Liver (tissue), 9 donors: ENCODE measurements around the gene SNAPC4. TPM values are rescaled to one million over a fixed set of nuclear protein-coding genes. Genes with fewer than 3 reads are reported as not detected.

Experiments used
- DNase-seq: peaks from one replicate; pipeline ENCODE4 v3.0.0-alpha.2; 2017; ENCODE audit warnings: low spot score
- H3K27ac ChIP-seq, 2 donors: one replicate each; pipeline ENCODE4 v1.7.0; 2013; ENCODE audit warnings: inconsistent platforms in 2 of 2, low read length in 2 of 2, control low read depth in 1 of 2, low read depth in 1 of 2, mild to moderate bottlenecking in 1 of 2
- H3K27me3 ChIP-seq, 4 donors: one replicate each; pipeline versions ENCODE4 v1.6.1 to v1.7.0; 2013; ENCODE audit warnings: low read length in 3 of 4, inconsistent platforms in 1 of 4, mild to moderate bottlenecking in 1 of 4, moderate library complexity in 1 of 4; ENCODE audit not compliant: control insufficient read depth in 4 of 4, insufficient read depth in 4 of 4
- H3K36me3 ChIP-seq, 4 donors: one replicate each; pipeline versions ENCODE4 v1.6.1 to v1.7.0; 2013; ENCODE audit warnings: low read length in 3 of 4, mild to moderate bottlenecking in 3 of 4, low read depth in 1 of 4, moderate library complexity in 1 of 4; ENCODE audit not compliant: control insufficient read depth in 4 of 4, insufficient read depth in 3 of 4
- H3K4me1 ChIP-seq, 4 donors: one replicate each; pipeline versions ENCODE4 v1.6.1 to v1.7.0; 2013; ENCODE audit warnings: low read length in 3 of 4, mild to moderate bottlenecking in 3 of 4, moderate library complexity in 1 of 4; ENCODE audit not compliant: control insufficient read depth in 4 of 4, insufficient read depth in 4 of 4
- H3K4me3 ChIP-seq, 3 donors: one replicate each; pipeline versions ENCODE4 v1.6.1 to v1.7.0; 2013; ENCODE audit warnings: low read length in 3 of 3, control low read depth in 1 of 3, low read depth in 1 of 3, mild to moderate bottlenecking in 1 of 3
- H3K9ac ChIP-seq, 2 donors: one replicate each; pipeline ENCODE4 v1.7.0; 2013; ENCODE audit warnings: low read length in 2 of 2, mild to moderate bottlenecking in 2 of 2, moderate library complexity in 2 of 2, control low read depth in 1 of 2, low read depth in 1 of 2
- H3K9me3 ChIP-seq, 4 donors: one replicate each; pipeline versions ENCODE4 v1.6.1 to v1.7.0; 2013; ENCODE audit warnings: low read length in 3 of 4; ENCODE audit not compliant: control insufficient read depth in 4 of 4
- ATF3 ChIP-seq: IDR thresholded peaks from 2 replicates; pipeline ENCODE4 v1.6.1; 2016; ENCODE audit warnings: antibody characterized with exemption
- CTCF ChIP-seq: fragments of 150-350 bp; IDR thresholded peaks from 2 replicates; pipeline ENCODE4 v1.5.1; 2017; ENCODE audit warnings: improper control_type of control experiment, low read depth, low read length; ENCODE audit not compliant: missing input control
- EGR1 ChIP-seq, 2 donors: IDR thresholded peaks; 2 replicates each; pipeline ENCODE4 v1.6.1; 2016 to 2018; ENCODE audit warnings: antibody characterized with exemption in 2 of 2, low read depth in 2 of 2
- FOXA1 ChIP-seq: IDR thresholded peaks from 2 replicates; pipeline ENCODE4 v1.6.1; 2016; ENCODE audit warnings: antibody characterized with exemption
- FOXA2 ChIP-seq: IDR thresholded peaks from 2 replicates; pipeline ENCODE4 v1.6.1; 2016; ENCODE audit warnings: antibody characterized with exemption
- GABPA ChIP-seq, 2 donors: IDR thresholded peaks in 1 of 2; conservative IDR thresholded peaks in 1 of 2; 2 replicates each; pipeline ENCODE4 v1.6.1; 2016; ENCODE audit warnings: antibody characterized with exemption in 2 of 2, mild to moderate bottlenecking in 1 of 2, moderate library complexity in 1 of 2
- HNF4A ChIP-seq, 2 donors: conservative IDR thresholded peaks; 2 replicates each; pipeline ENCODE4 v1.6.1; 2016; ENCODE audit warnings: antibody characterized with exemption in 2 of 2, mild to moderate bottlenecking in 2 of 2
- HNF4G ChIP-seq: IDR thresholded peaks from 2 replicates; pipeline ENCODE4 v1.6.1; 2016; ENCODE audit warnings: antibody characterized with exemption
- JUND ChIP-seq, 2 donors: IDR thresholded peaks; 2 replicates each; pipeline ENCODE4 v1.6.1; 2016; ENCODE audit warnings: antibody characterized with exemption in 2 of 2
- NR2F2 ChIP-seq: IDR thresholded peaks from 2 replicates; pipeline ENCODE4 v1.6.1; 2016; ENCODE audit warnings: antibody characterized with exemption
- RAD21 ChIP-seq, 2 donors: IDR thresholded peaks; 2 replicates each; pipeline ENCODE4 v1.6.1; 2016; ENCODE audit warnings: antibody characterized with exemption in 2 of 2, mild to moderate bottlenecking in 2 of 2
- REST ChIP-seq: IDR thresholded peaks from 2 replicates; pipeline ENCODE4 v1.6.1; 2016; ENCODE audit warnings: antibody characterized with exemption, mild to moderate bottlenecking
- RXRA ChIP-seq, 2 donors: IDR thresholded peaks; 2 replicates each; pipeline ENCODE4 v1.6.1; 2017 to 2018; ENCODE audit warnings: antibody characterized with exemption in 2 of 2, mild to moderate bottlenecking in 1 of 2
- SP1 ChIP-seq: IDR thresholded peaks from 2 replicates; pipeline ENCODE4 v1.6.1; 2018; ENCODE audit warnings: antibody characterized with exemption, mild to moderate bottlenecking
- TAF1 ChIP-seq: conservative IDR thresholded peaks from 2 replicates; pipeline ENCODE4 v1.6.1; 2016; ENCODE audit warnings: antibody characterized with exemption, mild to moderate bottlenecking
- YY1 ChIP-seq: IDR thresholded peaks from 2 replicates; pipeline ENCODE4 v1.6.1; 2016; ENCODE audit warnings: antibody characterized with exemption, mild to moderate bottlenecking
- ZBTB33 ChIP-seq: IDR thresholded peaks from 2 replicates; pipeline ENCODE4 v1.6.1; 2016; ENCODE audit warnings: antibody characterized with exemption
- WGBS: extraction: QIAGEN DNeasy Blood & Tissue Kit; methylation state at CpG from one replicate; pipeline ENCODE4 v1.1.7; 2013; 5-methylcytosine and 5-hydroxymethylcytosine counted together
- polyA plus RNA-seq, 2 donors: library from polyadenylated mRNA; stranded (reverse) in 1 of 2; unstranded in 1 of 2; fragments of 200-250 nt in 1 of 2; fragments of >200 nt in 1 of 2; fragmentation: Nextera tagmentation in 1 of 2; extraction: Ambion mirVana in 1 of 2; gene quantifications; one replicate each; pipeline versions ENCODE4 v1.2.1 to v1.2.3, GENCODE V29; 2013 to 2015
- total RNA-seq, 2 donors: library from RNA; depleted of rRNA; stranded (reverse); fragments of >200 nt; gene quantifications; one replicate each; pipeline ENCODE4 v1.2.3, GENCODE V29; 2014
- donor health status: healthy.
- donor health status: healthy.
- donor health status: healthy.
- donor health status: healthy.
- donor health status: healthy.

The SNAPC4 gene
- total and polyA plus RNA-seq, 4 donors, result 0.75 to 4.2 (median 3.1) TPM

- TF ChIP-seq REST (no peak), TAF1 (no peak), ATF3 (no peak)
Measured at GRCh38 chr9:136445799-136446198, 45.8 kb upstream of the SNAPC4 start (continued).

GRCh38 chr9:136444102-136444501 is 44.1 kb upstream of the SNAPC4 start:
- Histone ChIP-seq H3K27me3 (no peaks in the 10 kb centered on the region), H3K36me3 (peaks cover 24 to 74% (median 54%) of the 10 kb centered on the region in 4 donors), H3K9ac (no peak overlapping the region), H3K4me1 (peaks cover 3 to 37% (median 33%) of the 10 kb centered on the region in 4 donors), H3K4me3 (no peak overlapping the region), H3K27ac (no peak overlapping the region), H3K9me3 (no peaks in the 10 kb centered on the region)
- DNase-seq, result no peak
- WGBS, result 92% methylated on average over 20 of the region's 20 CpGs
- no peak for TF ChIP-seq GABPA (IDR thresholded peaks at IDR 0.05 in 1 of 2, conservative IDR thresholded peaks at IDR 0.05 in 1 of 2)
- TF ChIP-seq NR2F2, result no peak
- no peak for TF ChIP-seq FOXA2

- no peak for DNase-seq
- Histone ChIP-seq H3K4me3 (no peak overlapping the region), H3K4me1 (peaks cover 5 to 41% (median 37%) of the 10 kb centered on the region in 4 donors), H3K9ac (no peak overlapping the region), H3K9me3 (no peaks in the 10 kb centered on the region), H3K36me3 (peaks cover 24 to 70% (median 51%) of the 10 kb centered on the region in 4 donors), H3K27ac (no peak overlapping the region), H3K27me3 (no peaks in the 10 kb centered on the region)
- no peak for TF ChIP-seq RAD21 (IDR thresholded peaks at IDR 0.05)
- TF ChIP-seq JUND (IDR thresholded peaks at IDR 0.05), result no peak
- TF ChIP-seq HNF4A (conservative IDR thresholded peaks at IDR 0.05), result no peak
- TF ChIP-seq GABPA (IDR thresholded peaks at IDR 0.05 in 1 of 2, conservative IDR thresholded peaks at IDR 0.05 in 1 of 2), result no peak
- no peak for TF ChIP-seq ZBTB33
- no peak for TF ChIP-seq CTCF
- no peak for TF ChIP-seq REST
- TF ChIP-seq RXRA (IDR thresholded peaks at IDR 0.05), result no peak
- TF ChIP-seq NR2F2, result no peak
- TF ChIP-seq FOXA1, result no peak
- TF ChIP-seq EGR1 (IDR thresholded peaks at IDR 0.05; ENCODE audit: low read depth in 2 of 2), result no peak
- TF ChIP-seq YY1, result no peak
- TF ChIP-seq SP1, result no peak
- TF ChIP-seq HNF4G, result no peak
- no peak for TF ChIP-seq FOXA2
- no peak for TF ChIP-seq ATF3
- WGBS, result 98% methylated on average over 7 of the region's 7 CpGs
Measured at GRCh38 chr9:136443687-136444086, 43.7 kb upstream of the SNAPC4 start.
